HG03575 (cell line): ENCODE measurements around the gene SRRM2.

Experiments
- ATAC-seq: cut with Tn5 transposase; IDR thresholded peaks from one replicate; pipeline ENCODE4 v1.9.1; 2021; ENCODE audit not compliant: unreplicated experiment, insufficient number of reproducible peaks, low FRiP score; ENCODE audit errors: extremely low read depth

Gene SRRM2

DNA sequence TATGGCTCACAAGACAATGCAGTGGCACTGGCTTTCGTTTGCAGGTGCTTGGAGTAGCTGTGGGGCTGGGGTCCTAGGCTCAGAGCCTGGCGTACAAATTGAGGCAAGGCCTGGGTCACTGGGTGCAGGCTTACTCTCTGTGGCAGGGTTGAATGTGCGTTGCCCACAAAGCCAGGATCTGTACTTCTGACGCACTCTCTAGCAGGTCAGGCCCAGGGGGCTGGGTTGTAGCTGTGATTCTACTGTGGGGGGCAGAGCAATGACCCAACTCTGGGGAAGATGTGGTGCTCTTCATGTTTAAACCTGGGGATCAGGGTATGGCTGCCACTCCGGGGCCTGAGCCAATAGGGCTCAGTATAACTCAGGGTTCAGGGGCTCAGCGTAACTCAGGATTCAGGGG is 58.2 kb downstream of the SRRM2 start:
- ATAC-seq = no peak

DNA sequence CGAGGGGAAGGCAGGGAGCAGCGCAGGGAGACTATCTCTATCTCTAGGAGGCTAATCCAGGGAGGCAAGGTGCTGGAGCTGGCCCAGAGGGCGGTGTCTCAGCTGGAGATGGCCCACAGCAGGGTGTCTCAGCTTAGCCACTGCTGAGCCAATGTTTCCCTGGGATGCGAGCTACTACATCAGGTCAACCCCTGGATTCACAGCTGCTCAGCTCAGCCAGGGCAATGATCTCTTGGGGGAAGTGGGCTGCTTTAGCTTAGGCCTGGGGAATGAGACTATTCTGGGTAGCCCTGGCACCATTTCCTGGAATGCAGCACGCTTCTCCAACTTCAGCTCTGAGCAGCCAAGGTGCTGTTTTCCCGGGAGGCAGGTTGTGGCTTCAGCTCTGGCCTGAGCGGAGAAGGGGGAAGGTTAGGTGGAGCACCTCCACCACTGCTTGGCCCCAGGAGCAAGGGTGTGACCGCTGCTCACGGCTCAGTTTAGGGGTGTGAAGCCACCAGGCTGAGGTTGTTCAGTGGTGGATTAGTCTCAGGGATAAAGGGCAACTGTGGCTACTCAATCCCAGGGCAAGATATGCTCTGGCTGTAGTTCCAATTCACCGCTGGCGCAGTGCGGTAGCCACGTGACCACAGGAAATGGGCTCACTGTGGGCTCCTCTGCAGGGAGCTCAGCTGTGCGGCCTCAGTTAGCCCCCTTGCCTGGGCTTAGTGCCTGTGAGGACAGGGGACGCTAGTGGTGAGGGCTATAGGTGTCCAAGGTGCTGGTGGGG is 59.4 kb downstream of the SRRM2 start:
- ATAC-seq = no peak

DNA sequence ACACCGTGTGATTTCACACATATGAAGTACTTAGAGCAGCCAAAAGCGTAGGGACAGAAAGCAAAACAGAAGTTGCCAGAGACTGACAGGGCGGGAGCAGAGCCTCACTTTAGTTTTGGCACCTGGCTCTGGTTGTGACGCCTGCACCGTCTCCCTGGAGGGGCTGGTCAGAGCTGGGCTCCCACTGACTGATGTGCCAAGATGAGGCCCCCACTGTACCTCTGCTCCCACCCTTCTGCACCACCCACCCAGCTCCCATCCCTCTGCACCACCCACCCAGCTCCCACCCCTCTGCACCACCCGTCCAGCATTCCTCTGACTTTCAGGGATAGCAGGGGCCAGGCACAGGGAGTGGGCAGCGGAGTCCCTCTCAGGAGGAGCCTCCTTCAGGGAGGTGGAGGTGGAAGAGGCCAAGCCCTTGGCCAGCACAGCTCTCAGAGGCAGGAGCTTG is 61.4 kb downstream of the SRRM2 start:
- ATAC-seq = no peak

DNA sequence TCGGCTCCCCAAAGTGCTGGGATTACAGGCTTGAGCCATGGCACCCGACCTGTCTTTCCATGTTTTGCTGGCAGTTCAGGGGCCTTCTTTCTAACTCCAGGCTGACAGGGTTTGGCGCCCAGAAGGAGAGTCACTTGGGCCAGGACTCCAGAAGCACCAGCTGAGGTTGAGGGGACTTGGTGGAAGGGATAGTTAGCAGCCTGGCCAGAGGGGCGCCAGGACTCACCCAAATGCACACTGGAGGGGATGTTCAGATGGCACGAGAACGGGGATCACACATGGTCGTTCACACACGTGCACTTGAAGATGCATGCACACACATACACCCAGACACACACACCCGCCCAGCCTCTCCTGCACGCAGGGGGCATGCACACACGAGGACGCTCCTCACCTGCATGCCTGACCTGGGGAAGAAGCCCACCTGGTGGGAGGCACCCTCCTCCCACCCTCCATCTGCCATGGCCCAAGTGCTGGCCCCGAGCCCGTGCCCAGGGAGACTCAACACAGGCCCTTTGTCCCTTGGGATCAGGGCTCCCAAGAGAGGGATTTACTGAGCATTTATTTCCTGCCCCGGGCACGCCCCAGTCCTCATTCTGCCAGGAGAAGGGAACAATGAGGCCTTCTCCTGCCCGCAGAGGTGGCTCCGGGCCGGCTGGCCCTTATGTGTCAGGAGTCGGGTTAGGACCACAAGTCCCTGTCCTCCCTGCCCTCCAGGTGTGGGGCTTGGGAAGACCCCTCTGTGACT is 62.3 kb downstream of the SRRM2 start:
- no peak for ATAC-seq

GRCh38 chr16:2815299-2815771 is 62.9 kb downstream of the SRRM2 start:
- no peak for ATAC-seq

DNA sequence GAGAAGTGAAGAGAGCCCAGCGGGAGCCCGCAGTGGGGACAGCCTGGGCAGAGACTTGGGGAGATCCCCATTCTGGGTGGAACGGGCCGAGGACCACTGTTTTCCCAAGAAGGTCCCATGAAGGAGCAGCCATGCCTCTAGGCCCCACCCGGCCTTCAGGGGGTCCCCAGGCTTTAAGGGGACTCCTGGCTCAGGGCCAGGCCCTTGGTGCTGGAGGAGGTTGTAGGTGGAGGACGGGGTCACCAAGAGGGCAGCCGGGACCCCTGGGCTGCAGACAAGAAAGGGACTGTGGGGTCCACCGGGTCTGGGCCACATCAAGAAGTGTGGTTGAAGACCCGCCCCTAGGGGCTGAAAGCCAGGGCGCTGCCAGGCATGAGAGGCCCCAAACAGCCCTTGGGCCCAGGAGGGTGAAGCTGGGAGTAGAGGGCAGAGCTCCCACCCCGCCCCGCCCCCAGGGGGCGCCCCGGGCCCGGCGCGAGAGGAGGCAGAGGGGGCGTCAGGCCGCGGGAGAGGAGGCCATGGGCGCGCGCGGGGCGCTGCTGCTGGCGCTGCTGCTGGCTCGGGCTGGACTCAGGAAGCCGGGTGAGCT is 64.4 kb downstream of the SRRM2 start, which contains the start of gene PRSS21:
Gene PRSS21 (plus strand): TSS at position 487 of the 589 bp plus-strand sequence. CDS start 32 bp downstream, at position 519.
- no peak for ATAC-seq

DNA sequence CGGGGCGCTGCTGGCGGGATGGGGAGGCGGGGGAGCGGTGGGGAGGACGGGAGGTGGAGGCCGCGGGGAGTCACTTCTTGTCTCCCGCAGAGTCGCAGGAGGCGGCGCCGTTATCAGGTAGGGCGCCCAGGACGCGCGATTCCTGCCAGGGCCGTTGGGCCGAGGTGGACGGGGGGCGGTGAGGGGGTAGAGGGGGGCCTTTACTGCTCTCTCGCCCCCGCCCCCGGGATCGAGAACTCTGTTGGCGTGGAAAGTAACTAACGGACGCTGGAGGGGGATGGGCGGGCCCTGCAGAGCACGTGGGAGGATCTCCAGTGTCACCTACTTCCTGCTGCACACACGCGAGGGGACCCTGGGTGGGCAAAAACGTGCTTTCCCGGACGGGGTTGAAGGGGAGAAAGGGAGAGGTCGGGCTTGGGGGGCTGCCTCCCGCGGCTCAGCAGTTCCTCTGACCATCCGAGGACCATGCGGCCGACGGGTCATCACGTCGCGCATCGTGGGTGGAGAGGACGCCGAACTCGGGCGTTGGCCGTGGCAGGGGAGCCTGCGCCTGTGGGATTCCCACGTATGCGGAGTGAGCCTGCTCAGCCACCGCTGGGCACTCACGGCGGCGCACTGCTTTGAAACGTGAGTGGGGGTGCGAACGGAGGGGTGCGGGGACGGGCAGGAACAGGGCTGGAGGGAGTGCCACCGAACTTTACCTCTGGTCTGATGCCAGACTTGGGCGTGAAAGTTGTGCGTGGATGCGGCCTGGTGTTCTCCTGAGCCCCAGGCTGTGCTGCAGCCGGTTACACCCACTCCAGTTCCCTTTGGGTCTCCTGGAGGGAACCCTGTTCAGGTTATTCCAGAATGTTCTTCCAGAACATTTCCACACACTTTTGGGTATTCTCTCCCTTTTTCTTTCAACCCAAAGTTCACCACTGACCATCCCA is 65.2 kb downstream of the SRRM2 start:
- ATAC-seq = no peak

DNA sequence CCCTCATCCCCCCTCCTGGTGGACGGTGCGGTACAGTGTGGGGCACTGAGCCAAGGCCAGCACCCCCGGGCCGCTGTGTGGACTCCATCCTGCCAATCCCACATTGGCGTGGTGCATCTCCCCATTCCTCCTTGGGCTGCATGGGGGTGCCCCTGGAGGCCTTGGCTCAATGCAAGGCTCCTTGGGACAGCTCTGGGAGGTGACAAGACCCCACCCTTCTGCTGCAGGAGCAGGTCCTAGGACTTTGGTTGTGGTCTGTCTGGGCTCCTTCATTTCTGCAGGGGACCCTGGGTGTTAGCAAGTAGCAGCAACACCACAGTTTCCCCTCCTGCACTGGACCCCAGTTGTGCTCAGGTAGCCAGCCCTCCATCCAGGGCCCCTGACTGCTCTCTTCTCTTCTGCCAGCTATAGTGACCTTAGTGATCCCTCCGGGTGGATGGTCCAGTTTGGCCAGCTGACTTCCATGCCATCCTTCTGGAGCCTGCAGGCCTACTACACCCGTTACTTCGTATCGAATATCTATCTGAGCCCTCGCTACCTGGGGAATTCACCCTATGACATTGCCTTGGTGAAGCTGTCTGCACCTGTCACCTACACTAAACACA is 65.9 kb downstream of the SRRM2 start:
- ATAC-seq = no peak

DNA sequence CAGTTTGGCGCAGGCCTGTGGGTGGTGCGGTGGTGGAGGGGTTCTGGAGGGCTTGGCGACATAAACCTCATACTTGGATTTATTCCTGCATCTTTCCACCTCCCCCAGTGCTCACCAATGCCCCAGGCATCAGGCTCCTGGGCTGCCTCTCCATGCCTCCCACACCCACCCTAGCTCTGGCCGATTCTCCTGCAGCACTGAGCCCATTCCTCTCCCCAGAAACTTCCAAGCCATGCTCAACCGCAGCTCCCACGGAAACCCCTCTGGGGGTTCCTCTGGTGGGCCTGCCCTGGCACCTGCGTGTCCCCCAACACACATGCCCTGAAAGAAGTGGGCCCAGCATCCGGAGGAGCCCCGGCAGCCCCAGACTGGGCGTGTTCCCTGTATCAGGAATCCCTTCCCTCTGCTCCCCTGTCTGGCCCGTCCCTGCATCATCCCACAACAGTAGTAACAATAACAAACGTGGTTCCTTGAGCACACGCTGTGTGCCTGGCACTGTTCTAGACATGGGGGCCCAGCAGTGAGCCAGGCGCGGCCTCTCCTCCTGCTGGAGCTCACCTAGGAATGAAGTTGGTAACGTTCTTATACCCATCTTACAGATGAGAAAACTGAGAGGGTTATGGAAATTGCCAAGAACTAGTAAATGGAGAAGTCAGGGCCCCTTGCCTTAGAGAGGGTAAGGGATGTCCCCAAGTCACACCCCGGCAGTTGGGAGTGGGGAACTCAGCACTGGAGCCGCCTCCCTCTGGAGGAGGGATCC is 66.9 kb downstream of the SRRM2 start:
- ATAC-seq = no peak

DNA sequence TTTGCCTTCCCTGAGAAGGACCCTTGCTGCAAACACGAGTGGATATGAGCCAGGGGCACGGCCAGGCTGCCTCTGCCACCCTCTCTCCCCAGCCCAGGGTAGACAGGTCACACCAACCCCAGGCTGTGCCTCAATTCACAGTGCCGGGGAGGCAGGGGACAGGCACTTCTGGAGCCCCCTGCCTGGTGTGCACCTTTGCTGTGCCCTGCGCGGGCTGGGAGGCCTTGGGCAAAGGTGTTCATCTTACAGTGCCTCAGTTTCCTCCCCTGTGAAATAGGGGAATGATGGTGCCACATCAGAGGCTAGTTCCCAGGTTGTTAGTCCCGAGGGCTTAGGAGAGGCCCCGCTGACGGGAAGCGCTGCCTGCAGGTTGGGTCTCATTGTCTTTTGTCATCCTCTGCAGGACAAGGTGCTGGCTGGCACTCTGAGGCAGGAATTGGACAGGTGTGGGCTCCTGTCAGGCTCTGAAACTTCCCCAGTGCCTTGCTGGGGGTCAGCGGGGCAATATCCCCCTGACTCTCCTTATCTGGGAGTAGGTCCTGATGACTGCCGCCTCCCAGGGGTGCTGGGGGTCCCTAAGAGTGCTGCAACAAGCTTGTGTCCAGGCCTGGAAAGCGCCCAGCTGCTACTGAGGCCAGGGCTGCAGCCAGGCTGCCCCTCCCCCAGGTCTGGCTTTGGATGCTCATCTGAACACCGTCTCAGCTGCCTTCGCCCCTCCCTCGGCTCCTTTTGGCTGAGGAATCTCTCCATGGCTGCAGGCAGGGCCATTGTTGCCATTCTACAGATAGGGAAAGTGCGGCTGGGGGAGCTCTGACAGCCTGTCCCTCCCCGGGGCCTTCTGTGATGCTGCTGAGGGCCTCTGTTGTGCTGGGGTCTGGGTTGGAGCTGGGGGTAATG is 67.7 kb downstream of the SRRM2 start:
- ATAC-seq = no peak
